AML-193 (cell line): ENCODE results near the gene SEMA4F.
A peak's percentile ranks its signal among the peaks of the same experiment; 100 is the strongest.

Experiments
- DNase-seq, 2 experiments: peaks; one replicate each; lab custom pipeline; 2025; lab: John Stamatoyannopoulos, UW

SEMA4F gene

DNA sequence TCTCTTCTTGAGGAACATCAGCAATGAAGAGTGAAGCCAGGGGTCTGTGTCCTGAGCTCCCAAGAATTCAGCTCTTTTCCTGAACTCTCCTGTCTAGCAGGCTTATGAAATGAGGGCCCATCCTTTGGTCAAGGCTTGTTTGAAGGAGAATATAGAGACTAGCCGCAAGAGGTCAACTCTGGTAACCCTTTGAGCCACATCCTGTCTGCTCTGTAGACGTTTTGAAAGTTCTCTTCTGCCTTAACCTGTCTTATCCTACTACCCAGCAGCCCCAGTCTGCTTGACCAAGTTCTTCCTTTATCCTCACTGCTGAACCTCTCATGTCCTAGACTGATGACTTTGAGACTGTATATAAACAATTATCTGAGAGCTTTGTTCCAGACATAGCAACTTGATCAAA lies 5.4 kb downstream of the SEMA4F start:
- no peak for DNase-seq

DNA sequence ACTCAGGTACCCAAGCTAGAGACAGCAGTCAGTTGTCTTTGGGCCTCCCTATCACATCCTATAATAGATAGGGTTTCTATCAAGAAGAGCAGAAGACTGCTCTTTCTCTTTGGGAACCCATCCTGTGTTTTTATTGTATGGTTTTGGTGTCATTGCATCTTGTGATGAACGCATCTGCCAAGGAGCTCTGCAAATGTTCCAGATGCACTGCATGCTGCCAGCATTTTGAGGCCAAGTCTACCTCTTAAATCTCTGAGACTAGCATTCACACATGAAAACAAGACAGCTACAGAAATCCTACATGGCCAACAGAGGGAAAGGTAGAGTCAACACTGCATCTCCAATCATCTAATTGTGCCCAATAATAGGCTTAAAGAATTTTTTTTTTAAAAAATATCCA lies 14.0 kb downstream of the SEMA4F start:
- no peak for DNase-seq

GRCh38 chr2:74670263-74670662 lies 16.2 kb downstream of the SEMA4F start:
- DNase-seq: no peak

DNA sequence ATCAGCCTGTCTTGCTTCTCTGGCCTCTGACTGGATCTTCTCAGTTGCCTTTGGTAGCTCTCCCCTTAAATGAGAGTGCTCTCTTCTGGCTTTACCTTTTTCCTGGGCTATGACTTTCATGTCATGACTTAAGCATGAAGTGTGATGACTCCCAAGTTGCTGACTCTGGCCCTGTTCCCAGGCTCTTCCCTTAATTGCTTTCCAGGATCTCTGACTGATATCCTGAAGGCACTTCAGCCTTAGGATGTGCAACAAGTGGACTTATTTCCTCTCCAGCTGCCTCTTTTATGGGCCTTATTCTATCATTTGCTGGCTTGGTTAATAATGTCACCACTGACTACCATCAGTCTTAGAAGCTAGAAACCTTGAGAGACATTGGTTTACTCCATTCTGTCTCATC lies 17.4 kb downstream of the SEMA4F start:
- no peak for DNase-seq

GRCh38 chr2:74673826-74674528 lies 19.9 kb downstream of the SEMA4F start:
- DNase-seq: no peak

- DNase-seq: no peak
These were observed 21.0 kb downstream of the SEMA4F start for GRCh38 chr2:74675090-74675489.

- DNase-seq: no peak
These were observed 22.3 kb downstream of the SEMA4F start for GRCh38 chr2:74676331-74676730.

GRCh38 chr2:74679615-74680014 lies 25.6 kb downstream of the SEMA4F start:
- DNase-seq: no peak

DNA sequence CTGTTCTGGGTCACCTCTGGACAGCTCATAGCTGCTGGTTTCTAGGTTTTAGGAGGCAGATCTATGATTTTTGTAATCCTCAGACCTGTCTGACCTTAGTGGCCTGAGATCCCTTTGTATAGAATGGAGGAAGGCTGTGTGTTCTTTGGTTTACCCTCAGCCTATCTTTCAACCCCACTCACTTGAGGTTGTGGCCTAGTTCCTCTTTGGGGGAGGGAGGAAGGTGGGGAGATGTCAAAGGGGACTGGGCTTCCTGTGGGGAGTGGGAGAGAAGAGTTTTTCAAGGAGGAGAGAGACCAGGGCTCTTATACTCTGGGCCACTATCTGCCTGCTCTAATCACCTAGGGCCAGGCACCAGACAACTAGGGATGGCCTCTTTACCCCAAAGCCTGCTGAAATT lies 28.5 kb downstream of the SEMA4F start:
- DNase-seq: no peak

DNA sequence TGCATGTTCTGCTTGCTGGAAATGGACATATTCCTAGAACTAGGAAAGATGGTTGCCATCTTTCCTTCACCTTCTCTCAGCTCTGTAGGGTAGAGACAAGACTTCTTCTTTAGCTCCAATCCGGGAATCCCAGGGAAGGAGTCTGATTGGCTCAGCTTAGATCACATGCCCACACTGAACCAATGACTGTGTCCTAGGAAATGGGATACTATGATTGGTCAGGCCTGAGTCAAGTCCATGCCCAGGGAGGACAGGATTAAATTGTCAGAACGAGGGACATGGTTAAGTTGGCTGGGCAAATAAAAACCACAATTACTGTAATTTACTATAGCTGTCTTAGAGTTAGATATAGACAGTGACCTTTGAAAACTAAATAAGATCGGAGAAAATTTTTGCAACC lies 31.4 kb downstream of the SEMA4F start:
- DNase-seq: no peak

GRCh38 chr2:74688881-74689280 lies 34.8 kb downstream of the SEMA4F start:
- DNase-seq: no peak

DNA sequence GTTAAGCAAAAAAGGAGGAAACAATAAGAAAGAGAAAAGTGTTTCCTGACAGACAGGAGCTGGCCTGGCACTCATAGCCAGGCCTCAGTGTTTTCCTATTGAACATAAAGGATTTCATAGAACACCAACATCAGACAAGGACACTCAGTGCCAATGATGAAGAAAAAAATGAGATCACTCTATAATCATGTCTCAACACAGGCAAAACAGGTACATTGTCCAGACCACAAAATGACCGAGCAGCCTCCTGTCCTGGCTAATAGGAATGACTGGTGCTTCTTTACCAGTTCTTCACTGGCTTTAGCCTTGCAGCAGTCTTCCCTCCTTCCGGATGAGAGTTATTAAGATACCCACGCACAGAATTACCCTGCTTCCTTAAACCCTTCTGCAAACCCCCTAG lies 35.6 kb downstream of the SEMA4F start:
- no peak for DNase-seq

- peak; percentile 71 to 78 for DNase-seq
These were observed 36.5 kb downstream of the SEMA4F start for GRCh38 chr2:74690571-74690970.

- no peak for DNase-seq
These were observed 37.9 kb downstream of the SEMA4F start for GRCh38 chr2:74691929-74692328.

GRCh38 chr2:74693213-74693612 lies 39.2 kb downstream of the SEMA4F start:
- peak; percentile 22 to 38 for DNase-seq

DNA sequence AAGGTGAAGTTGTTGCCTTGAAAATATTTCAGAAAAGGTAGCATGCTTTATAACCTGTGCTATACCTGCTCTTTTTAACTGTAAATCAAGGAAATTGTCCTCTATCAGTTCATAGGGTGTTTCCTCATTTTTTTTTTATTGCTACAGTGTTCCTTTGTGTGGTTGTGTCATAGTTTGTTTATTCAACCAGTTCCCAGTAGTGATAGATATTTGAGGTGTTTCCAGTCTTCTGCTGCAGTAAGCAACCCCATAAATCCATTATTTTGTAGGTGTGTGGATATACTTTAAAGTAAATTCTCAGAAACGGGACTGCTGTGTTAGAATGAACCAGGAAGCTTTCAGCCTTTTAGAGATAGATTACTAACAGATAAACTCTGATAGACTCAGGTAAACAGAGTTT lies 39.6 kb downstream of the SEMA4F start:
- peak in 1 of 2 experiments; percentile 0 for DNase-seq

DNA sequence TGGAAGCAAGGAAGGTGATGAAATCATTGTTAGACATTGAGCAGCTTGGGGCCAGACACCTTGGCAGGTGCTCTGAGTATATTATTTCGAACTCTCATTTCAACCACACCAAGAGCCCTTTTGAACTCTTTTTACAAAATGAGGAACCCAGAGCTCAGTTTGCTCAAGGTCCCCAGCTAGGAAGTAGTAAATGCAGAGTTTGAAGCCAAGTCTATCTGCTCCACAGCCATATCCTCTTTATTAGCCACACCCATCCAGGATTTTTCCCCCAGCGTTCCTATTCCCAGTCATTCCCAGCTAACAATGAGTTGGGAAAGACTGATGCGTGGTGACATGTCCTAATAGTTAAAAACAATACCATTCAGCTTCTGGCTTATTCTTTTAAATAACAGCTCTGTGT lies 40.2 kb downstream of the SEMA4F start:
- peak; percentile 49 to 54 for DNase-seq

DNA sequence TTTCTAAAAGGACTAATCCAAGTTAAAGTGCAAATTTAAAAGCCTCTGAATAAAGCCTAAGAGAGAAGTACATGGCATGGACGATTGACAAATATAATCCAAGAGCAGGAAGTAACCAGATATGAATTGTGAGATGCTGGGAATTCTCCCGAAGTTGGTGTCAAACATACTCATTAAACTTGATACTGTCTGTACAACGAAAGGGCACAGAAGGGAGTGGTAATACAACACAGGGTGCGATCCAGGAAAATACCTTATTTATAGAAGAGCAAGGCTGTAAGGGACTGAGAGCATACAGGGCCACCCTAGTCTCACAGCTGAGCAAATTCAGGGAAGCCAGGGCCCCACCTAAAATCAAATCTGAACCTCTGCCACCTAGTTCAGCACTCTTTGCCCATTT lies 41.6 kb downstream of the SEMA4F start:
- DNase-seq: no peak

GRCh38 chr2:74696829-74697228 lies 42.8 kb downstream of the SEMA4F start:
- DNase-seq: no peak

DNA sequence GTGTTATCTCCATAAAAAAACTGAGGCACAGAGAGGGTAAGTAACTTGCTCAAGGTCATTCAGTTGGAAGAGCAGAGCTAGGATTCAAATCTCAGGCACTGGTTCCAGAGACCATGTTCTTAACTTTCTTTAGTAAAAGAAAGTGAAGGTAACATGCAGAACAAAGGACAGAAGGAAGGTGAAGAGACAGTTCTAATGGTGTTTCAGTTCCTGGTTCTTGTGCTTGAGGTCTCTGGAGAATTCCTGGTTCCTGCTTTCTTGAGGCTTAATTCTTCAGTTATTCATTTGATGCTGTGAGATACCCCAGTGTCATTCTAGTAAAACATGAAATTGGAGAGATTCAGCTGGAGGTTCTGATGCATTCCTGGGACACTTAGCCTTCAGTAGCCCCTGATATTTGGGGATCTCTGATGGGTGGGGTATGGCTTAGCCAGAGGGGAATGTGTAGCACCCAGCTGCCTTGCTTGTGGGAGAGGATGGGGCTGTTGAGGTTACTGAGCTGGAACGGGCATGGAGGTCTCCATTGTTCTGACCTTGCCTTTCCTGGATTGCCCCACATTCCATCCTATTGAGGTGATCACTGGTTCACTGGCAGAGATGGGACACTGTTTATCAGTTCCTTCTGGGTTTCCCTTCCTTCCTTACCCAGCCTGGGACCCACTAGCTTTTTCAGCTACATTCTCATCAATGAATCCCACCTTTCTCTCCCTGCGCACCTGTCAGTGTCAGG lies 46.8 kb downstream of the SEMA4F start:
- no peak for DNase-seq

GRCh38 chr2:74702001-74702715 lies 48.1 kb downstream of the SEMA4F start:
- no peak for DNase-seq

DNA sequence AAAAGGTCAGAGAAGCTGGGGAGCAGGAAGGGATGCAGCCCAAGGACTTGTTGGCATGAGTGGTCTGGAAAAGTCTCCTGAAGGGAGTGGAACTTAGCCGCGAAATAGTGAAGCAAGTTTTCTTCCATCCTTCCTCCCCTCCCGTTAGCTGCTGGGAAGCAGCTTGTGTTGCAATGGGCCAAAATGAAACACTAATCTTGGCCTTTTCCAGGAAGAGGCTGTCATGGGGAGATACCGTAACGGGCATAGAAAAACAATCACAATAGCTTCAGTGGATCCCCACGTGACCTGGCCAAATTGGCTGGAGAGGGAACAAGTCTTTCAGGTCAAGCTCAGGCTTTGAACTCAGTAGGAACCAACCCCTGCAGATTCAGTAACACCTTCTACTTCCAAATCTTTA lies 49.3 kb downstream of the SEMA4F start:
- no peak for DNase-seq

DNA sequence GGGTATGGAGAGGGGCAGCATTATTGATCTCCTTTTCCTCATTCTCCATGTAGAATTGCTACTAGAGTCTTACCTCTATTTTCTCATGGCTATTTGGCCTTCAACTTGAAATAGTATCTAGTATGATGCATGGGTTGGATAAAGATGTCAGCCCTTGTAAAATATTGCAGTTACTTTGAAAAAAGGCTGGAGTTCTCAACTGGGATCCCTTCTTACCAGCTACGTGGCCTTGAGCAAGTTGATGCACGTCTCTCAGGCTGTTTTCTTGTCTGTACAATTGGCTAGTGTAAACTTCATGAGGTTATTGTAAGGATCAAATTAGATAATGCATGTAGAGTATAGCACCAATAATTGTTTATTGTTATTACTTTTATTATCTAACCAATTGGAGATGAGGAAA lies 50.2 kb downstream of the SEMA4F start:
- DNase-seq: no peak
